ENCODE measurements around the gene XPOT.

XPOT gene

DNA sequence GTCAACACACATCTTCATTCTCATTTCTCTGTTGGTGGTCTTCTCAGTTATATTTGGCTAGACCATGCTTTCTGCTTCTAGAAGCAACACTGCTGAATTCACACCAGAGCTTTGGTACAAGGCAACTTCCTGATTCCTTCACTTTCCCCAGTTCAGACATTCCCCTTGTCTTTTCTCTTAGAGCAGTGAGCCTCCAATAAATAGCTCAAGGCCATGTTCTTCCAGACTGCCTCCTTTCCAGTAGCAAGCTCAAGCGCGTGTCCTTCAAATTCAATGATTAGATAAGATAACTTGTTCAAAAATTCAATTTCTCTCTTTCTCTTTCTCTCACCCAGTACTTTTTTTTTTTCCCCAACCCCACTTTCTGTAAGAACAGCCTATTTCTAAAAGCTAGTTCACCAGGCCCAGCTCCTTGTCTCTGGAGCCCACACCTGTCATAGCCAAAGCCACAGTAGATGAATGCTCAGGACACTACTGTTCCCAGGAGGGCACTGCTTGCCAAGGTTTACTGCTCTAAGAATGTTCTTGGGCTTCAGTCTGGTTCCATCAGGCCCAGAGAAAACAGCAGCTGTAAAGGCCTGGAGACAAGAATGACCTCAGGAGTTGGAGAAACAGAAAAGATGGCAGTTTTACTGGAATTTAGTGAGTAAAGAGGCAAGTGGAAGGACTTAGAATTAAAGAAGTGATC lies 65.4 kb downstream of the XPOT start:
- no peak for DNase-seq (ENCODE audit: low spot score)

DNA sequence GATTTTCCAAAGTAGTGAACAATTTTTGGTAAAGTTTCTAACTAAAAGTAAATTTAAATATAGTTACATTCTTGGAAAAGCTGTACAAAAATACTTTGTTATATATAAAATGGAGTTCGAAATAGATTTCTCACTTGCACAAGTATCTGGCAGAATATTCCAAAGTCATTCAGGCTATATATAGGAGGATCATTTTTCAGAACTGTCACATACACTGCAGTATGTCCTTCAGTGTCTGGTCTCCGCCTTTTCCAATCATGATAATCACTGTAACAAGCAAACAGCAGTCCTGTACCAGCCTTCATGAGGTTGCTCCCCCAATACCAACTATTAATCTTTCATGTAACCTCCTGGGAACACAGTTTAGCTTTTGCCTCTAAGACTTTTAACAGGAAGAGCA lies 66.3 kb downstream of the XPOT start:
- no peak for DNase-seq (ENCODE audit: low spot score)

GRCh38 chr12:64473176-64473575 lies 69.0 kb downstream of the XPOT start:
- no peak for DNase-seq (ENCODE audit: low spot score)

DNA sequence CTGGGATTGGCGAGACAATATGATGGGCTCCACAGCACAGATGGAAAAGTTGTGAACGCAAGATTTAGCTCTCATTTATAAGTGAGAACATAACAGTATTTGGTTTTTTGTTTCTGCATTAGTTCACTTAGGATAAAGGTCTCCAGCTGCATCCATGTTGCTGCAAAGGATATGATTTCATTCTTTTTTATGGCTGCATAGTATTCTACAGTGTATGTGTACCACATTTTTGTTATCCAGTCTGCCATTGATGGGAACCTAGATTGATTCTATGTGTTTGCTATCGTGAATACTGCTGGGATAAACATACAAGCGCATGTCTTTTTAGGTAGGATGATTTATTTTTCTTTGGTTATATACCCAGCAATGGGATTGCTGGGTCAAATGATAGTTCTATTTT lies 71.3 kb downstream of the XPOT start:
- DNase-seq (ENCODE audit: low spot score): no peak

DNA sequence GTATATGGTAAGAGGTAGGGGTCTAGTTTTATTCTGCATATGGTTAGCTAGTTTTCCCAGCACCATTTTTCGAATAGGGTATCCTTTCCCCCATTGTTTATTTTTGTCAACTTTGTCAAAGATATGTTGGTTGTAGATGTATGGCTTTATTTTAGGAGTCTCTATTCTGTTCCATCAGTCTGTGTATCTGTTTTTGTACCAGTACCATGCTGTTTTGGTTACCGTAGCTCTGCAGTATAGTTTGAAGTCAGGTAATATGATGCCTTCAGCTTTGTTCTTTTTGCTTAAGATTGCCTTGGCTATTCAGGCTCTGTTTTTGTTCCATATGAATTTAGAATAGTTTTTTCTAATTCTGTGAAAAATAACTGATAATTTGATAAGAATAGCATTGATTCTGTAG lies 72.7 kb downstream of the XPOT start:
- no peak for DNase-seq (ENCODE audit: low spot score)

- DNase-seq (ENCODE audit: low spot score): no peak
Observed at GRCh38 chr12:64478661-64479060, 74.5 kb downstream of the XPOT start.

GRCh38 chr12:64480148-64480547 lies 76.0 kb downstream of the XPOT start:
- DNase-seq (ENCODE audit: low spot score): no peak

- DNase-seq (ENCODE audit: low spot score): no peak
Observed at GRCh38 chr12:64486657-64487056, 82.5 kb downstream of the XPOT start.

GRCh38 chr12:64491718-64492117 lies 87.5 kb downstream of the XPOT start:
- DNase-seq (ENCODE audit: low spot score): no peak

DNA sequence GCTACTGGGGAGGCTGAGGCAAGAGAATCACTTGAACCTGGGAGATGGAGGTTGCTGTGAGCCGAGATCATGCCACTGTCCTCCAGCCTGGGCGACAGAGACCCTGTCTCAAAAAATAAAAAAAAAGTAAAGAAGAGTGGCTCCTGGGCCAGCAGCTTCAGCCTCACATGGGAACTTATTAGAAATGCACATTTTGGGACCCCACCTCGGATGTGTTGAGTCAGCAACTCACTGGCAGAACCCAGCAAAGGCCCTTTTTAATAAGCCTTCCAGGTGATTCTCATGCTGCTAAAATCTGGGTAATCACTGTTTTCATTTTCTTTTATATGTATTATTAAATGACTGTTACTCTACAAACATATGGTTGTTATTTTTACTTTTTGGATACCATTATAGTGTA lies 89.3 kb downstream of the XPOT start:
- DNase-seq (ENCODE audit: low spot score): no peak

GRCh38 chr12:64494998-64495729 lies 91.0 kb downstream of the XPOT start:
- DNase-seq (ENCODE audit: low spot score): no peak

- no peak for DNase-seq (ENCODE audit: low spot score)
Observed at GRCh38 chr12:64496839-64497400, 92.7 kb downstream of the XPOT start.

DNA sequence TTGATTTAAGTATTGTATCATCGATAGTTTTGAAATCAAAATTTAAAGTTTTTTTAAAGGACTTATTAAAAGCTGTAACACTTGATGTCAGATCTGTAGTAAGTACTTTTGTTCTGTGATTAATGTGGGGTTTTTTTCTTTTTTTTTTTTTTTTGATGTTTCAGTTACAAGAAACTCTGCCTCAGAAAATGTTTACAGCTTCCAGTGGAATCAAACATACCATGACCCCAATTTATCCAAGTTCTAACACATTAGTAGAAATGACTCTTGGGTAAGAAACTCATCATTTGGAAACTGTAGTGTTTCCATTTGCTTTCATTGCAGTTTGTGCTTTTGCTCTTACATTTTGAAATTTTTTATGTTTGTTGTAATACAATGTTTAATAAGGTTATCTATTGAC lies 93.3 kb downstream of the XPOT start:
- DNase-seq (ENCODE audit: low spot score): no peak

DNA sequence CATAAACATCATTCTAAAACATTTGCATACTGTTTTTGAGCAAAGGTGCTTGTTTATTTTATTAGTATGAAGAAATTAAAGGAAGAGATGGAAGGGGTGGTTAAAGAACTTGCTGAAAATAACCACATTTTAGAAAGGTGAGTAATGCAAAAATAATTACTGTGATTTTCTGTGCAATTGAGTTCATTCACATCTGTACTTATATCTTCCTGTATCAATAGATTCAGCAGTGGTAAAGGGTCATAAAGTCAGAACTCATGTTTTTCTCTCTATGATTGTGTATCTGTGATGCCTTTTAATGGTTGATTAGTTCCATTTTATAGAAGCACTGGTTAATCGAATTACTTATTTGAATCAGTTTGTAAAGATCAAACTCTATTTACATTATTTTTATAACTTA lies 93.7 kb downstream of the XPOT start:
- DNase-seq (ENCODE audit: low spot score): no peak

DNA sequence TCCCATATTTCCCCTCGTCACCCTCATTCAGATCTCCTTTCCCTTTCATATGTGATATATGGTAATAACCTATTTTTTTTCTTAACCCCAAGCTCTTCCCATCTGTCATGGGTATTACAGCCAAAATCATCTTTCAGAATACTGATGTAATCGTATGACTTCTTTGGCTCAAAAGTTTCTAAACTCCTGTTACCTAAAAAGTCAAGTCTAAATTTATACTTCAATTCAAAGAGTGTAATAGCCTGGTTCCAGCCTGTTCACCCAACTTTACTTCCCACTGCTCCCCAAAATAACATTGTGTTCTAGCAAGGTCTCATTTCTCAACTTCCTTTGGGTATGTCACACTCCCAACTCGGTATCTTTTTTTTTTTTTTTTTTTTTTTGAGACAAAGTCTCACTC lies 96.2 kb downstream of the XPOT start:
- no peak for DNase-seq (ENCODE audit: low spot score)
